Astrocyte (in vitro differentiated cells and primary cell): ENCODE data around the gene SYNDIG1L. TPM values are rescaled to one million over a fixed set of nuclear protein-coding genes. Genes with fewer than 3 reads are reported as not detected.

Experiments used
- DNase-seq: peaks from one replicate; pipeline ENCODE4 v3.0.0-alpha.2; 2010; ENCODE audit warnings: low read depth
- FAIRE-seq: peaks from 2 replicates; lab custom pipeline; 2011; peaks lifted over from hg19 to GRCh38; lab: Jason Lieb, UNC
- H2AFZ ChIP-seq: 2 replicates; pipeline ENCODE4 v1.6.0; 2012; ENCODE audit warnings: low read depth, low read length, inconsistent platforms
- H3K27ac ChIP-seq: 2 replicates; pipeline ENCODE4 v1.5.1; 2011; ENCODE audit warnings: low read depth, low read length, inconsistent platforms
- H3K27me3 ChIP-seq: 2 replicates; pipeline ENCODE4 v1.6.0; 2011; ENCODE audit warnings: low read length, inconsistent platforms; ENCODE audit not compliant: insufficient read depth
- H3K36me3 ChIP-seq: 2 replicates; pipeline ENCODE4 v1.5.1; 2011; ENCODE audit warnings: low read length, inconsistent platforms; ENCODE audit not compliant: insufficient read depth
- H3K4me1 ChIP-seq: 2 replicates; pipeline ENCODE4 v1.5.1; 2011; ENCODE audit warnings: low read length, inconsistent platforms; ENCODE audit not compliant: insufficient read depth
- H3K4me2 ChIP-seq: 2 replicates; pipeline ENCODE4 v1.6.0; 2012; ENCODE audit warnings: low read length, inconsistent platforms
- H3K4me3 ChIP-seq: 2 replicates; pipeline ENCODE4 v1.5.1; 2011; ENCODE audit warnings: low read depth, mild to moderate bottlenecking, low read length, inconsistent platforms; ENCODE audit not compliant: insufficient read depth
- H3K79me2 ChIP-seq: 2 replicates; pipeline ENCODE4 v1.6.0; 2012; ENCODE audit warnings: mild to moderate bottlenecking, low read length, inconsistent platforms; ENCODE audit not compliant: insufficient read depth
- H3K9ac ChIP-seq: 2 replicates; pipeline ENCODE4 v1.6.0; 2012; ENCODE audit warnings: mild to moderate bottlenecking, low read length, inconsistent platforms
- H3K9me3 ChIP-seq: 2 replicates; pipeline ENCODE4 v1.5.1; 2012; ENCODE audit warnings: low read depth, mild to moderate bottlenecking, low read length, inconsistent platforms; ENCODE audit not compliant: insufficient read depth
- H4K20me1 ChIP-seq: 2 replicates; pipeline ENCODE4 v1.6.0; 2012; ENCODE audit warnings: low read length, inconsistent platforms; ENCODE audit not compliant: insufficient read depth
- H3K27ac Mint-ChIP-seq: one replicate; pipeline ENCODE4 v1.8.0; 2021; ENCODE audit warnings: mild to moderate bottlenecking, mixed read lengths; ENCODE audit not compliant: unreplicated experiment
- H3K27me3 Mint-ChIP-seq: one replicate; pipeline ENCODE4 v1.8.0; 2021; ENCODE audit warnings: low read depth, mixed read lengths; ENCODE audit not compliant: unreplicated experiment
- H3K36me3 Mint-ChIP-seq: one replicate; pipeline ENCODE4 v1.8.0; 2021; ENCODE audit warnings: low read depth, mixed read lengths; ENCODE audit not compliant: unreplicated experiment
- H3K4me1 Mint-ChIP-seq: one replicate; pipeline ENCODE4 v1.8.0; 2021; ENCODE audit warnings: low read depth, mixed read lengths; ENCODE audit not compliant: unreplicated experiment
- H3K4me3 Mint-ChIP-seq: one replicate; pipeline ENCODE4 v1.8.0; 2021; ENCODE audit warnings: mild to moderate bottlenecking, moderate library complexity, mixed read lengths; ENCODE audit not compliant: unreplicated experiment
- H3K9me3 Mint-ChIP-seq: one replicate; pipeline ENCODE4 v1.8.0; 2021; ENCODE audit warnings: mild to moderate bottlenecking, mixed read lengths; ENCODE audit not compliant: unreplicated experiment
- EZH2 ChIP-seq: IDR thresholded peaks from 2 replicates; pipeline ENCODE4 v1.6.1; 2012; ENCODE audit warnings: mild to moderate bottlenecking, low read length, inconsistent platforms; ENCODE audit not compliant: insufficient read depth
- total RNA-seq: library from RNA; stranded (reverse); gene quantifications from 2 replicates; pipeline ENCODE4 v1.2.1, GENCODE V29; 2021
- TF ChIP-seq, protein P1 (sequence below): IDR thresholded peaks from 2 replicates; pipeline ENCODE4 v1.5.1; 2011; ENCODE audit warnings: low read depth, mild to moderate bottlenecking, inconsistent platforms, low read length, moderate library complexity; ENCODE audit not compliant: insufficient read depth

The SYNDIG1L gene
- total RNA-seq, 1 donor from 2014 or later, result not detected

DNA sequence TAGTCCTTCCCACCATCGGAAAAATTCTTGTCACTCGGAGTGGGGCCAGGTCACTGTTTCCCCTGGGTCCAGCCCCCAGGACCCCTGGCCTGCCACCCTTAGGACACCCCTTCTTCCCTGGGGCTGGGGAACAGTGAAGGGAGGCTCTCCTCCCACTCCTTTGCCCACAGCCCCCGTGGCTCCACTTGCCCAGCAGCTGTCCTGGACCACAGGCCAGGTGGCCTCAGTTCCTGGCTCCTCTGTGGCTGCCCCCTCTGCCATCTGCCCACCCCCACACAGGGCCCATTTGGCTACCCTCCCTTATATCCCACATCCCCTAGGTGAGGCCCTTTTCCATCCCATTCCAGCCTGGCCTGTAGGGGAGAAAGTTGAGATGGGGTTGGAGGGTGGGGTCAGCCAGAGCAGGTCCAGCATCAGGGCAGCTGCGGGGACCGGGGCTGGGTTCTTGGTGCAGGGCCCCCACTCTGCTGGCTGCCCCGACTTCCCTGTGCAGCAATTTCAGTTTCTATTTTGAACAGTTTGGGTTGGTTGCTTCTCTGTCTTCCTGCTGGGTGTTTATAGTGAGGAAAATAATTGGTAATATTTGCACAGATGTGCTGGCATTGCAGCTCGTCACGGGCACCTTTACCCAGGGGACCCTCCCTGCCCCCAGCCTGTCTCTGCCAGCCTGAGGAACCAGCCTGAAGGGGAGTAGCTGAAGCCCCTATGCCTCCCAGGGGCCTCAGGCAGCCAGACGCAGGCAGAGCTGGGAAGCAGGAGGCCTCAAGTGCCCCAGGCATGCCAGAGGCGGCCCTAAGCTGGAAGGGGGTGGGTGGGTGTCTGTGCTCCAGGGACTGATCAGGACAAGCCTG, 23.4 kb downstream of the SYNDIG1L start:
- H3K27me3 ChIP-seq, result peaks cover 28% of the 10 kb centered on the region
- DNase-seq (no peak), FAIRE-seq (no peak)
- no peak overlapping the region for H2AFZ ChIP-seq
- H3K79me2 ChIP-seq, result no peaks in the 10 kb centered on the region
- H3K4me3 Mint-ChIP-seq, result no peak overlapping the region
- H3K9ac ChIP-seq, result no peak overlapping the region
- peaks cover 59% of the 10 kb centered on the region for H3K27me3 Mint-ChIP-seq
- H3K4me1 Mint-ChIP-seq, result peaks cover 7% of the 10 kb centered on the region
- H3K27ac Mint-ChIP-seq, result no peak overlapping the region
- H3K9me3 Mint-ChIP-seq, result no peaks in the 10 kb centered on the region
- no peak overlapping the region for H3K4me3 ChIP-seq
- no peak for TF ChIP-seq EZH2
- TF ChIP-seq, protein P1, sequence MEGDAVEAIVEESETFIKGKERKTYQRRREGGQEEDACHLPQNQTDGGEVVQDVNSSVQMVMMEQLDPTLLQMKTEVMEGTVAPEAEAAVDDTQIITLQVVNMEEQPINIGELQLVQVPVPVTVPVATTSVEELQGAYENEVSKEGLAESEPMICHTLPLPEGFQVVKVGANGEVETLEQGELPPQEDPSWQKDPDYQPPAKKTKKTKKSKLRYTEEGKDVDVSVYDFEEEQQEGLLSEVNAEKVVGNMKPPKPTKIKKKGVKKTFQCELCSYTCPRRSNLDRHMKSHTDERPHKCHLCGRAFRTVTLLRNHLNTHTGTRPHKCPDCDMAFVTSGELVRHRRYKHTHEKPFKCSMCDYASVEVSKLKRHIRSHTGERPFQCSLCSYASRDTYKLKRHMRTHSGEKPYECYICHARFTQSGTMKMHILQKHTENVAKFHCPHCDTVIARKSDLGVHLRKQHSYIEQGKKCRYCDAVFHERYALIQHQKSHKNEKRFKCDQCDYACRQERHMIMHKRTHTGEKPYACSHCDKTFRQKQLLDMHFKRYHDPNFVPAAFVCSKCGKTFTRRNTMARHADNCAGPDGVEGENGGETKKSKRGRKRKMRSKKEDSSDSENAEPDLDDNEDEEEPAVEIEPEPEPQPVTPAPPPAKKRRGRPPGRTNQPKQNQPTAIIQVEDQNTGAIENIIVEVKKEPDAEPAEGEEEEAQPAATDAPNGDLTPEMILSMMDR, result no peak
- H3K27ac ChIP-seq, result no peak overlapping the region
- no peaks in the 10 kb centered on the region for H3K36me3 Mint-ChIP-seq
- H3K9me3 ChIP-seq, result no peaks in the 10 kb centered on the region
- no peak overlapping the region for H3K4me2 ChIP-seq
- no peaks in the 10 kb centered on the region for H4K20me1 ChIP-seq
- no peaks in the 10 kb centered on the region for H3K36me3 ChIP-seq
- peaks cover 4% of the 10 kb centered on the region for H3K4me1 ChIP-seq

DNA sequence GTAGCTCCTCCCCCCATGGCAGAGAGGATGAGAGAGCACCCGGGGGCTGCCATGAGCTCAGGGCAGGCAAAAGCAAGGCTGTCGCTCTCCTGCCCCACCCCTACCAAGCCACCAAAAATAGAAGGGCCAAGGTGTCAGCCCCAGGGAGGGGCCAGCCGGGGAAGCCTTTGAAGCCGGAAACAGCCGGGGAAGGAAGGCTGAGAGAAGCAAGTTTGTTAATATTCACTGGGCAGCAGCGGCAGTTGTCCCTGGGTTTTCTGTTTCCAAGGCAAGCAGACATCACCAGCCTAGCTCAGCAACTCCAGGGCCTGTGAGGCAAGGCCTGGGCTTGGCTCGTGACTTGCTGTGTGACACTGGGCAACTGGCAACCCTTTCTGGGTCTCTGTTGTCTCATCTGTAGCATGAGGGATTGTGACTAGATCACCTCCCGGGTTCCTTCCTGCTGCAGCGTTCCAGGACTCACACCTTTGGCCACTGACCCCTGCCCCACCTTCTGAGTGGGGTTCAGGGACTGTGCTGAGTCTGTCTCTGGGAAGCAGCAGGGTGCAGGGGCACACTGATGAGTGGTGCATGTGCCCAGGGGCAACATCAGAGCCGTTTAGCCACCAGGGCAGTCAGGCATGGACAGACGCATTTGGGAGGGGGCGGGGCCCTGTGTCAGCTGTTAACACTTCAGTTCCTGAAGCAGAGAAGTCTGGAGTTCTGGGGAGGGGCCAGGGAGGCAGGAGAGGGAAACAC, 24.3 kb downstream of the SYNDIG1L start:
- H3K4me1 ChIP-seq, result peaks cover 4% of the 10 kb centered on the region
- H3K4me2 ChIP-seq, result peak overlapping the region; percentile 36
- FAIRE-seq, result no peak
- no peak overlapping the region for H3K27ac ChIP-seq
- H3K36me3 Mint-ChIP-seq, result no peaks in the 10 kb centered on the region
- H4K20me1 ChIP-seq, result no peaks in the 10 kb centered on the region
- no peak overlapping the region for H3K4me3 Mint-ChIP-seq
- H3K9me3 ChIP-seq, result no peaks in the 10 kb centered on the region
- peaks cover 7% of the 10 kb centered on the region for H3K4me1 Mint-ChIP-seq
- no peak overlapping the region for H3K27ac Mint-ChIP-seq
- TF ChIP-seq, protein P1, result no peak
- no peak for TF ChIP-seq EZH2
- H2AFZ ChIP-seq, result peak overlapping the region; percentile 47
- H3K9me3 Mint-ChIP-seq, result no peaks in the 10 kb centered on the region
- H3K27me3 Mint-ChIP-seq, result peaks cover 66% of the 10 kb centered on the region
- DNase-seq, result no peak
- H3K9ac ChIP-seq, result no peak overlapping the region
- H3K79me2 ChIP-seq, result no peaks in the 10 kb centered on the region
- H3K36me3 ChIP-seq, result no peaks in the 10 kb centered on the region
- no peak overlapping the region for H3K4me3 ChIP-seq
- H3K27me3 ChIP-seq, result peaks cover 35% of the 10 kb centered on the region
